Stomach (tissue), 9 donors: ENCODE data around the gene AGBL3. TPM values are rescaled to one million over a fixed set of nuclear protein-coding genes. Genes with fewer than 3 reads are reported as not detected.

Source experiments
- DNase-seq, 2 donors: peaks; one replicate each; pipeline versions ENCODE4 v3.0.0 to v3.0.0-alpha.2; 2013 to 2019
- H3K27ac ChIP-seq, 5 donors: fragments of 200-600 bp in 4 of 5; sonication (generic) in 4 of 5; one replicate each; pipeline ENCODE4 v1.5.1; 2013 to 2019; ENCODE audit warnings: mild to moderate bottlenecking in 1 of 5, moderate library complexity in 1 of 5
- H3K27me3 ChIP-seq, 3 donors: fragments of 200-600 bp; sonication (generic); one replicate each; pipeline ENCODE4 v1.5.1; 2017 to 2019; ENCODE audit warnings: mixed run types in 1 of 3
- H3K36me3 ChIP-seq, 4 donors: fragments of 200-600 bp; sonication (generic); 1 replicate in 3 of 4; 2 replicates in 1 of 4; pipeline ENCODE4 v1.5.1; 2016 to 2019
- H3K4me1 ChIP-seq, 4 donors: fragments of 200-600 bp; sonication (generic); one replicate each; pipeline ENCODE4 v1.5.1; 2016 to 2019
- H3K4me3 ChIP-seq, 4 donors: fragments of 200-600 bp; sonication (generic) in 3 of 4; one replicate each; pipeline ENCODE4 v1.5.1; 2016 to 2019; ENCODE audit warnings: mild to moderate bottlenecking in 1 of 4
- H3K9me3 ChIP-seq, 4 donors: fragments of 200-600 bp; sonication (generic); one replicate each; pipeline ENCODE4 v1.5.1; 2016 to 2019
- EP300 ChIP-seq: sonication (generic); formaldehyde crosslinking; IDR thresholded peaks from one replicate; pipeline ENCODE4 v1.6.1; 2017; ENCODE audit warnings: antibody characterized with exemption
- POLR2A ChIP-seq, 4 donors: fragments of 450-650 bp; IDR thresholded peaks; one replicate each; pipeline ENCODE4 v1.6.1; 2016; ENCODE audit warnings: antibody characterized with exemption in 4 of 4, control low read depth in 2 of 4, mild to moderate bottlenecking in 1 of 4, moderate library complexity in 1 of 4
- POLR2AphosphoS5 ChIP-seq, 3 donors: sonication (generic); formaldehyde crosslinking; IDR thresholded peaks; one replicate each; pipeline ENCODE4 v1.6.1; 2016; ENCODE audit warnings: antibody characterized with exemption in 3 of 3
- WGBS, 5 donors: extraction: QIAGEN DNeasy Blood & Tissue Kit in 3 of 5; methylation state at CpG; one replicate each; pipeline versions ENCODE4 v1.1.5 to v1.1.7; 2013 to 2018; 5-methylcytosine and 5-hydroxymethylcytosine counted together
- intact Hi-C: fragments of 100-400 bp; cut with DNase I; formaldehyde crosslinking; loops from one replicate; pipeline ENCODE4 v1.15.1; 2023; ENCODE audit warnings: low total_unique reads
- polyA plus RNA-seq, 3 donors: library from polyadenylated mRNA; stranded (reverse); fragments of 200-250 nt; gene quantifications; one replicate each; pipeline ENCODE4 v1.2.3, GENCODE V29; 2013
- total RNA-seq, 5 donors: library from RNA; depleted of rRNA; stranded (reverse); fragments of >200 nt; gene quantifications; one replicate each; pipeline versions ENCODE4 v1.1.0 to v1.2.3, GENCODE V29; 2014 to 2016
- TF ChIP-seq, protein P1 (sequence below), 7 experiments: fragments of 450-650 bp in 4 of 7; fragments of 200-600 bp in 3 of 7; sonication (generic) in 3 of 7; IDR thresholded peaks; one replicate each; pipeline ENCODE4 v1.5.1; 2016 to 2019; ENCODE audit warnings: antibody characterized with exemption in 7 of 7, control low read depth in 2 of 7, mild to moderate bottlenecking in 1 of 7
- donor health status: healthy with polysubstance abuse.
- donor health status: Bipolar disorder and iron deficiency.
- donor health status: healthy.

Gene AGBL3
- total and polyA plus RNA-seq, 8 donors, result 0.29 to 8.4 (median 1.3) TPM; not detected in 2

DNA sequence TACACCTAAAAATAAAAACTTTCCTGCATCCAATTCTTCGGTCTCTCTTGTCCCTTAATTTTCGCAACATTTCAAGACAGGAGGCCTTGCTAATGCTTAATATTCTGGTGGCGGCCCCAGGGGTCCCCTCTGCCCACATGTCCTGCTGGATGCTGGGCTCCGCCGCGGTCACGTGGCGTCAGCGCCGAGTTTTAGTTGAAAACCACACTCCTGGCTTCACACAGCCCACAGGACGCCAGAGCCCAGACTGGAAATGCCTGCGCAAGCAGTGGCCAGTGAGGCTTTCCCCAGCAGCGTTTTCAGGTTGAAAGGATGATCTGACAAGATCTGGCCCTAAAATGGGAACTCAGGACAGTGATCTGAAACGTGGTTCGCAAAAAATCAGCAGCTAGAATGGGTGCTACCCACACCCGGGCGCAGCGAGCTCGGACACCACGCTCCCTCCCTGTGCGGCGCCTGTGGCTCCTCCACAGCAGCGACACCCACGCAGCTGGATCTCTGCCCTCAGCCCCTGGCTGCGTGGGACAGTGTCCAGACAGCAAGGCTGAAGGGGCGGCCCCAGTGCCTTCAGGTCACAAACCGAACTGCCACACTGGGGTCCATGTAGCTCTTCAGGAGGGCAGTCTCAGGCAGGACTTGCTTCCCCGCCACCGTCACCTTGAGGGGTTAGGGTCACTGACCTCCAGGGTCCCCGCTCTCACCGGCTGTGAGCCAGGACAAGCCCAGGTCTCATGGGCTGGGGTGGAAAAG is 195.8 kb downstream of the AGBL3 start:
- no peaks in the 10 kb centered on the region for H3K27me3 ChIP-seq
- DNase-seq, result peak in 1 of 2 donors; percentile 22
- intact Hi-C loops, result no loop called here
- TF ChIP-seq, protein P1, sequence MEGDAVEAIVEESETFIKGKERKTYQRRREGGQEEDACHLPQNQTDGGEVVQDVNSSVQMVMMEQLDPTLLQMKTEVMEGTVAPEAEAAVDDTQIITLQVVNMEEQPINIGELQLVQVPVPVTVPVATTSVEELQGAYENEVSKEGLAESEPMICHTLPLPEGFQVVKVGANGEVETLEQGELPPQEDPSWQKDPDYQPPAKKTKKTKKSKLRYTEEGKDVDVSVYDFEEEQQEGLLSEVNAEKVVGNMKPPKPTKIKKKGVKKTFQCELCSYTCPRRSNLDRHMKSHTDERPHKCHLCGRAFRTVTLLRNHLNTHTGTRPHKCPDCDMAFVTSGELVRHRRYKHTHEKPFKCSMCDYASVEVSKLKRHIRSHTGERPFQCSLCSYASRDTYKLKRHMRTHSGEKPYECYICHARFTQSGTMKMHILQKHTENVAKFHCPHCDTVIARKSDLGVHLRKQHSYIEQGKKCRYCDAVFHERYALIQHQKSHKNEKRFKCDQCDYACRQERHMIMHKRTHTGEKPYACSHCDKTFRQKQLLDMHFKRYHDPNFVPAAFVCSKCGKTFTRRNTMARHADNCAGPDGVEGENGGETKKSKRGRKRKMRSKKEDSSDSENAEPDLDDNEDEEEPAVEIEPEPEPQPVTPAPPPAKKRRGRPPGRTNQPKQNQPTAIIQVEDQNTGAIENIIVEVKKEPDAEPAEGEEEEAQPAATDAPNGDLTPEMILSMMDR (IDR thresholded peaks at IDR 0.05), result no peak
- TF ChIP-seq POLR2AphosphoS5 (IDR thresholded peaks at IDR 0.05) (no peak), POLR2A (IDR thresholded peaks at IDR 0.05) (no peak), EP300 (no peak)
- H3K4me1 ChIP-seq, result peaks cover 5 to 15% (median 10%) of the 10 kb centered on the region in 4 donors
- H3K9me3 ChIP-seq, result peaks cover 18 to 45% (median 26%) of the 10 kb centered on the region in 4 donors
- WGBS, 5 donors, result 96 to 99% (median 98%) methylated on average over 31 of the region's 31 CpGs
- H3K36me3 ChIP-seq, result peaks cover 37 to 72% (median 61%) of the 10 kb centered on the region in 4 donors
- H3K27ac ChIP-seq, result no peak overlapping the region
- H3K4me3 ChIP-seq, result no peak overlapping the region

DNA sequence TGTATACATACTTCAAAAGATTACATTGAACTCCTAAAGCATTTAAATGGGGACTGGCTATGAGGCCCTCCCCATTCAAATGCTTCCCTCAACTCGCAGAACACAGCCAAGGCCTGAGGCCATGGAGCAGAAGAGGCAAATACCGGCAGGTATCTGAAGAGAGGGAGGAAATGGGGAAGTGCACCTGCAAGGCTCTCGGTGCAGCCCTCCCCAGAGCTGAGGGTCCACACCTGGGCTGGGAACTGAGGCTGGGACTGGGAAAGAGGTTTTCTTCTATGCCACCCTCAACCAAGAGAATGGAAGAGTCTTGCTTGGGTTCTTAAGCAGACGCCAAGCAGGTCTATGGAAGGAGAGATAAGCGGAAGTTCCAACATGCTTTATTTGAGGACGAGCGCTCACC is 197.2 kb downstream of the AGBL3 start:
- no peaks in the 10 kb centered on the region for H3K27me3 ChIP-seq
- H3K4me3 ChIP-seq, result no peak overlapping the region
- H3K9me3 ChIP-seq, result peaks cover 18 to 45% (median 26%) of the 10 kb centered on the region in 4 donors
- peaks cover 3 to 17% (median 6%) of the 10 kb centered on the region in 4 donors for H3K4me1 ChIP-seq
- peak in 1 of 2 donors; percentile 15 for DNase-seq
- TF ChIP-seq POLR2A (IDR thresholded peaks at IDR 0.05), result no peak
- TF ChIP-seq POLR2AphosphoS5 (IDR thresholded peaks at IDR 0.05), result no peak
- no peak for TF ChIP-seq EP300
- 95 to 96% (median 96%) methylated on average over 7 of the region's 7 CpGs for WGBS, 5 donors
- peaks cover 42 to 85% (median 74%) of the 10 kb centered on the region in 4 donors for H3K36me3 ChIP-seq
- H3K27ac ChIP-seq, result no peak overlapping the region
- intact Hi-C loops, result no loop called here

GRCh38 chr7:135184254-135184841 is 198.0 kb downstream of the AGBL3 start:
- Histone ChIP-seq H3K36me3 (peaks cover 51 to 94% (median 83%) of the 10 kb centered on the region in 4 donors), H3K27me3 (no peaks in the 10 kb centered on the region), H3K27ac (no peak overlapping the region), H3K9me3 (peaks cover 18 to 45% (median 26%) of the 10 kb centered on the region in 4 donors), H3K4me1 (peaks cover 4 to 18% (median 6%) of the 10 kb centered on the region in 4 donors), H3K4me3 (no peak overlapping the region)
- DNase-seq, result peak in 1 of 2 donors; percentile 24
- TF ChIP-seq EP300 (no peak), POLR2AphosphoS5 (IDR thresholded peaks at IDR 0.05) (no peak), POLR2A (IDR thresholded peaks at IDR 0.05) (no peak)
- TF ChIP-seq, protein P1 (IDR thresholded peaks at IDR 0.05), result no peak
- intact Hi-C loops, result no loop called here
- 84 to 96% (median 91%) methylated on average over 5 of the region's 5 CpGs for WGBS, 5 donors

Other genes starting within 250 kb of the AGBL3 start
- 1,000 to 10,000 TPM in 1 of 5 donors, 100 to 1,000 TPM in 4; 300 to 1,007 (median 620) TPM for gene CALD1, start 206.9 kb upstream of the AGBL3 start, total RNA-seq
- gene CALD1, start 206.9 kb upstream of the AGBL3 start, polyA plus RNA-seq, result 100 to 1,000 TPM; 146 to 179 (median 172) TPM
- gene TMEM140, start 161.6 kb downstream of the AGBL3 start, total RNA-seq, result 10 to 100 TPM in 2 of 5 donors, 1 to 10 TPM in 2, under 1 TPM in 1; 0.89 to 18.7 (median 9.7) TPM
- gene TMEM140, start 161.6 kb downstream of the AGBL3 start, polyA plus RNA-seq, result 1 to 10 TPM; 2.1 to 6.5 (median 3.0) TPM
- gene CYREN, start 184.2 kb downstream of the AGBL3 start, total RNA-seq, result 10 to 100 TPM; 11.1 to 33.0 (median 29.8) TPM
- gene CYREN, start 184.2 kb downstream of the AGBL3 start, polyA plus RNA-seq, result 10 to 100 TPM; 21.7 to 30.8 (median 30.5) TPM
- gene WDR91, start 225.0 kb downstream of the AGBL3 start, total RNA-seq, result 10 to 100 TPM in 4 of 5 donors, 1 to 10 TPM in 1; 7.0 to 79.4 (median 33.5) TPM
- gene WDR91, start 225.0 kb downstream of the AGBL3 start, polyA plus RNA-seq, result 10 to 100 TPM in 1 of 3 donors, 1 to 10 TPM in 2; 6.3 to 13.2 (median 6.6) TPM
- gene STRA8, start 247.3 kb downstream of the AGBL3 start, total RNA-seq, result not detected
- not detected for gene STRA8, start 247.3 kb downstream of the AGBL3 start, polyA plus RNA-seq